Activated CD4-positive, alpha-beta T cell treated with anti-CD3 and anti-CD28 coated beads, Interleukin-2, amount 10 ng/mL, durations not matched to agents 7 days and 5 days (primary cell): ENCODE data around the gene BSN. TPM values are rescaled to one million over a fixed set of nuclear protein-coding genes. Genes with fewer than 3 reads are reported as not detected.

Source experiments
- CTCF ChIA-PET: fragments of 350-600 bp; sonication (Branson Sonifier 250); formaldehyde crosslinking; loops from one replicate; lab custom pipeline; 2021; ENCODE audit warnings: antibody characterized with exemption; lab: Charles Lee
- POLR2A ChIA-PET: fragments of 350-600 bp; sonication (Branson Sonifier 250); formaldehyde crosslinking; loops from one replicate; lab custom pipeline; 2021; ENCODE audit warnings: antibody characterized with exemption; lab: Charles Lee
- DNase-seq: peaks from one replicate; pipeline ENCODE4 v3.0.0-alpha.2; 2020
- H3K27ac Mint-ChIP-seq: one replicate; pipeline ENCODE4 v1.8.0; 2021; ENCODE audit warnings: mild to moderate bottlenecking, moderate library complexity, mixed read lengths
- H3K27me3 Mint-ChIP-seq: one replicate; pipeline ENCODE4 v1.8.0; 2021; ENCODE audit warnings: mixed read lengths
- H3K36me3 Mint-ChIP-seq: one replicate; pipeline ENCODE4 v1.8.0; 2021; ENCODE audit warnings: low read depth, mixed read lengths
- H3K4me1 Mint-ChIP-seq: one replicate; pipeline ENCODE4 v1.8.0; 2021; ENCODE audit warnings: mixed read lengths
- H3K4me3 Mint-ChIP-seq: one replicate; pipeline ENCODE4 v1.8.0; 2021; ENCODE audit warnings: mild to moderate bottlenecking, moderate library complexity, mixed read lengths
- H3K9me3 Mint-ChIP-seq: one replicate; pipeline ENCODE4 v1.8.0; 2021; ENCODE audit warnings: mixed read lengths
- total RNA-seq, 2 experiments: library from RNA; stranded (reverse); gene quantifications; one replicate each; pipeline ENCODE4 v1.2.3, GENCODE V29; 2021

BSN gene
- total RNA-seq, 2 experiments from 2014 or later = 0.06 to 0.07 TPM

DNA sequence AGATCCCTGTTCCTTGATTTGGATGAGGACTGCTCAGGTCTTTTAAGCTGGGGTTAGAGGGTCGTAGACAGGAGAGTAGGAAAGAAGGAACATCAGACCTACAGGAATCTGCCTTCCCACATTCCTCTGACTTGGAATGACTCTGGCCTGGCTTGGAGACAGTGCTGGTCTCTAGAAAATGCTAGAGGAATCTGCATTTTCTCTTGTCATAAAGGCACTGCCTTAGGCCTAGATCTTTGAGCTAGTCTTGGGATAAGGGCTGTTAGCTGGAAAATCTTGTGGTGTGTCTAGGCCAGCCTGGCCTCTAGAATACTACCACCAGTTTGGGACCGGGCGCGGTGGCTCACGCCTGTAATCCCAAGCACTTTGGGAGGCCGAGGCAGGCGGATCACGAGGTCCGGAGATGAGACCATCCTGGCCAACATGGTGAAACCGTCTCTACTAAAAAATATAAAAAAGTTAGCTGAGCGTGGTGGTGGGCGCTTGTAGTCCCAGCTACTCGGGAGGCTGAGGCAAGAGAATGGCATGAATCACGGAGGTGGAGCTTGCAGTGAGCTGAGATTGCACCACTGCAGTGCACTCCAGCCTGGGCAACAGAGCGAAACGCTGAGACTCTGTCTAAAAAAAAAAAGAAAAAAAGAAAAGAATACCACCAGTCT, 17.3 kb upstream of the BSN start:
- Mint-ChIP-seq H3K27me3 (no peaks in the 10 kb centered on the region), H3K4me3 (no peak overlapping the region), H3K4me1 (peaks cover 6% of the 10 kb centered on the region), H3K9me3 (no peaks in the 10 kb centered on the region), H3K27ac (no peak overlapping the region), H3K36me3 (peaks cover under 1% of the 10 kb centered on the region)
- POLR2A ChIA-PET = no interaction called here
- DNase-seq = no peak
- CTCF ChIA-PET = interaction anchor here (0.7 to 5.9 kb wide), 4 partner anchors 15 to 135 kb away, joined by 3 to 88 read pairs (median 12); no protein-coding TSS in a partner anchor

DNA sequence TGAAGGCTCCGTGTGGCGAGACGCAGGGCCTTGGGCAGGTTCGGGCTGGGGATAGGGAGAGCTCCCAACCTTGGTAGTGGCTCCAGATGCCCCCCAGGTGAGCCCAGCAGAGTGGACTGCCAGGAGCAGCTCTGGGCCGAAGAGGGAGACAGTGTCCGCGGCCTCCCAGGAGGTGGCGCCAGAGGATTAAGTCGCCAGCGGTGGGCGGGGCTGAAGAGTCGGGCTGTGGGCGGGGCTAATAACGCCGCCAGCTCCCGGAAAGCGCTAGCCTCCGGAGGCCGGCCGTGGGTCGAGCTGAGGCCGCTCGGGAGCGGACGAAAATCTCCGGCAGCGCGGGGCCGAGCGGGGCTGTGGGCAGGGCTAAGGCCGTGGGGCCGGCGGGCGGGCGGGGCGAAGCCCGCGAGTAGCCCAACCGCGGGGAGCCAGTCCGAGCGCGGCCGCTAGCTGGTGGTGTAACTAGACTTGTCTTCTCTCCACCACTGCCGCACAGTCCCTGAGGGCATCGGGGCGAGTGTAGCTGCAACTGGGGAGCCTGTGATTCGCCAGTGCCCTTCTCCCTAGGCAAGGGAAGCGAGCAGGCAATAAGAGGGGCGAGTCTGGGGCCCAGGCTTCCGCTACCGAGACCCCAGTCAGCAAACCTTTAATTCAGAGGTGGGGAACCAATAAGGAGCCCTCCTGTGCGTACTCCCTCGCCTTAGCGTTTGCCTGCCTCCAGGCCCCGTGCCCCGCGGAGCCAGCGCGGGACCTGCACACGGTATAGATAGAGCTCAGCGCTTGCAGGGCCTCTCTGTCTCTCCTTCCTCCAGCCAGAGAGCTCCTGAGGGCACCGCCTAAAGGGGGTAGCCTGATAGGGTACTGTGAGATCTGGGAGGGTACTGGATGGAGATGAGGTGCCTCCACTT, 14.4 kb upstream of the BSN start:
- peaks cover 6% of the 10 kb centered on the region for H3K4me1 Mint-ChIP-seq
- ChIA-PET POLR2A (interaction anchor here (0.7 to 1.2 kb wide), 2 partner anchors 131 to 365 kb away, joined by 3 to 13 read pairs; no protein-coding TSS in a partner anchor), CTCF (interaction anchor here (0.5 to 5.9 kb wide), 60 partner anchors 9 to 1359 kb away, joined by 3 to 88 read pairs (median 4); partner anchors contain the start of genes BSN, DAG1, GMPPB and INKA1)
- peaks cover 16% of the 10 kb centered on the region for H3K27me3 Mint-ChIP-seq
- peak overlapping the region; percentile 73 for H3K4me3 Mint-ChIP-seq
- H3K36me3 Mint-ChIP-seq = no peaks in the 10 kb centered on the region
- DNase-seq = peak; percentile 91
- H3K27ac Mint-ChIP-seq = peak overlapping the region; percentile 46
- H3K9me3 Mint-ChIP-seq = peaks cover 5% of the 10 kb centered on the region

DNA sequence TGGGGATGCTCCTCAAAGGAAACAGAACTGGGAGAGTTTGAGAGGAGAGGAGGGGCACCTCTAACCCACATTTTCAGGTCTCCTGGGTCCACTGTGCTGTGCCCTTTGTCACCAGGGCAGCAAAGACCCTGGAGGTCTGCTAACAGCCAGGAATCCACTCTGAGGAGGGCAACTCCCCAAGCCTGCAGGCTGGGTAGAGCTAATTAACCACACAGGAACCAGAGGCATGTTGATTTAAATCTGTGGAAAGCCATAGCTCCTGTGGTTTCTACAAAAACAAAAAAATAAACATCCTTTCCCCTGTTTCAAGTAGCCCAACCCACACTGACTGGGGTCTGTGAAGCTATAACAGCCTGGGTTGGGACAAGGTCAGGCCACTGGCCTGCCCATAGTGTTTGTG, 2.2 kb upstream of the BSN start:
- CTCF ChIA-PET = interaction anchor here (0.5 to 3.5 kb wide), 4 partner anchors 11 to 119 kb away, joined by 3 to 27 read pairs (median 6); no protein-coding TSS in a partner anchor
- DNase-seq = no peak
- H3K27me3 Mint-ChIP-seq = peaks cover 30% of the 10 kb centered on the region
- no peaks in the 10 kb centered on the region for H3K36me3 Mint-ChIP-seq
- no peaks in the 10 kb centered on the region for H3K9me3 Mint-ChIP-seq
- POLR2A ChIA-PET = no interaction called here
- no peak overlapping the region for H3K4me3 Mint-ChIP-seq
- H3K27ac Mint-ChIP-seq = no peak overlapping the region
- peaks cover 28% of the 10 kb centered on the region for H3K4me1 Mint-ChIP-seq

DNA sequence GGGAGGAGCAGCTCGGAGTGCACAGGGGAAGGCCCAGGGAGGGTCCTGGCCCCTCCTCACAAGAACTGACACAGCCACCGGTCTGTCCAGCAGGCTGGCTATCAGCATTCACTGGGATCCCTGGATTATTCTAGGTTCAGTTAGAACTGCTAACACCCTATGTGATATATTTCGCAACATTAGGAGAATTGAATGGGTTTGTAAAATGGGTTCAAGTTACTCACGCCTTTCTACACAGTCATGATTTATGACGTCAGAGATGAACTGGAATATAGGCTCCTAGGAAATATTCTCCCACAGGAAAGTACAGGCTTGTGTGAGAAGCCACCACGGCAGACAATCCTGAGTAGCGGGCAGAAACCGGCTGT, 969 bp upstream of the BSN start:
- no peak for DNase-seq
- Mint-ChIP-seq H3K4me1 (peaks cover 28% of the 10 kb centered on the region), H3K4me3 (peak overlapping the region; percentile 80), H3K27ac (no peak overlapping the region), H3K9me3 (no peaks in the 10 kb centered on the region), H3K36me3 (no peaks in the 10 kb centered on the region), H3K27me3 (peaks cover 37% of the 10 kb centered on the region)
- ChIA-PET POLR2A (no interaction called here), CTCF (interaction anchor here (0.6 kb wide), 1 partner anchor 58 kb away, joined by 3 read pairs; no protein-coding TSS in a partner anchor)

DNA sequence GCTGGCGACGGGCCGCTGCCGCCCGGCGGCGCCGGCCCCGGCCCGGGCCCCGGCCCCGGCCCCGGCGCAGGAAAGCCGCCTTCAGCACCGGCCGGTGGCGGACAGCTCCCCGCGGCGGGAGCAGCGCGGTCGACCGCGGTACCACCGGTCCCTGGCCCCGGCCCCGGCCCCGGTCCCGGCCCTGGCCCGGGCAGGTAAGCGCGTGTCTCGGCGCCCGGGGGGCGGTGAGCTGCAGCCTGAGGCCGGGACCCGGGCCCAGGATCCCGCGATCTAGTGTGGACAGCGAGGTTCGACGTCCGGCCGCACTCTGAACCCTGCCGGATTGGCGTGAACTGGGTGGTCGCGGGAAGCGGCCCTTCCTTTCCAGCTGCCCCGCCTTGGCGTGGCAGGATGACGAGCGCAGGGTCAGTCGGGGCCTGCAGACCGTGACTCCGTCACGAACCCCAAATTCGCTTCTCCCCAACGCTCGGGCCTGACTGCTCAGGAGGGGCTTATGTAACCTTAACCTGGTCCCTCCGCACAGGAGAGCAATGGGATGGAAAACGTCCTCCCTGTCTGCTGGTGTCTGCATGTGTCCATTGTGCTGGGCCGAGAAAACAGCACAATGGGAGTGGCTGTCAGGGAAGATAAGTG, 472 bp downstream of the BSN start:
- H3K27me3 Mint-ChIP-seq = peaks cover 43% of the 10 kb centered on the region
- H3K36me3 Mint-ChIP-seq = no peaks in the 10 kb centered on the region
- H3K27ac Mint-ChIP-seq = no peak overlapping the region
- CTCF ChIA-PET = interaction anchor here (0.5 to 1.6 kb wide), 3 partner anchors 15 to 1360 kb away, joined by 3 to 6 read pairs (median 3); no protein-coding TSS in a partner anchor
- peak overlapping the region; percentile 54 for H3K4me3 Mint-ChIP-seq
- no peaks in the 10 kb centered on the region for H3K9me3 Mint-ChIP-seq
- peak; percentile 57 for DNase-seq
- H3K4me1 Mint-ChIP-seq = peaks cover 28% of the 10 kb centered on the region
- POLR2A ChIA-PET = no interaction called here

DNA sequence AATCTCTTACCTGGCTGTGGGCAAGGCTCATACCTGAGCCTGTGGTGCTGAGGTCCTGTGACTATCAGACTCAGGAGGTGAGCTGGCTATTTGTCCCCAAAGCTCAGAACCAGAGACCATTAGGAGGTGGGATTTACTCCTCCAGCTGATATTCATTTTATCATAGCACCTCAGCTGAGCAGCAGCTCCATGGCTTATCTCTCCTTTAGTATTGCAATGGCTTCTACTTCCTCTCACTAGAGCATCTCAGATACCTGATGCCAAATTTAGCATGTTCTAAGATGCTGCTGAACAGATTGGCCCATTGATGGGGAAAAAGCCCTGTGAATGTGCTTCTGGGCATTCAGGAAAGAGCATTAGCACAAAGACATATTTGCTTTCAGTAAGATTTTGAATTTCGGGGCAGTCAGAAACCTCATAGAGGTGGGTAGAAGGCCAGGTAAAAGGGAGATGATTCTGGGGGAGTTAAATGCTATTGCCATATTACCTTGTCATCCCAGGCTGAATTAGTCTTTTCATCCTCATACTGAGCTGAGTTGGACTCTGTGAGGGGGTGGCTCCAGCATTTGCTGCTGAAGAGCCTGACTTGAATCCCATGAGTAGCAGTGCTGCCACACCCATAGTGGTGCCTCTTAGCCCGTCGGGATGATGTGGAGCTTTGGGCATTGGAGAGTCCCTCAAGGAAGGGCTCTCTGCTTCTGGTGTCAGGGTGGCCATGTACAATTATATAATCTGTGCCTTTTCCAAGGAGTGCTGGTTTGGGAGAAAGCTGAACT, 2.4 kb downstream of the BSN start:
- DNase-seq = no peak
- Mint-ChIP-seq H3K4me1 (peaks cover 22% of the 10 kb centered on the region), H3K9me3 (no peaks in the 10 kb centered on the region), H3K36me3 (no peaks in the 10 kb centered on the region), H3K27me3 (peaks cover 47% of the 10 kb centered on the region), H3K4me3 (no peak overlapping the region), H3K27ac (no peak overlapping the region)
- ChIA-PET CTCF (interaction anchor here (0.7 to 3.0 kb wide), 4 partner anchors 15 to 386 kb away, joined by 3 to 20 read pairs (median 3); partner anchors contain the start of gene KLHDC8B), POLR2A (no interaction called here)

DNA sequence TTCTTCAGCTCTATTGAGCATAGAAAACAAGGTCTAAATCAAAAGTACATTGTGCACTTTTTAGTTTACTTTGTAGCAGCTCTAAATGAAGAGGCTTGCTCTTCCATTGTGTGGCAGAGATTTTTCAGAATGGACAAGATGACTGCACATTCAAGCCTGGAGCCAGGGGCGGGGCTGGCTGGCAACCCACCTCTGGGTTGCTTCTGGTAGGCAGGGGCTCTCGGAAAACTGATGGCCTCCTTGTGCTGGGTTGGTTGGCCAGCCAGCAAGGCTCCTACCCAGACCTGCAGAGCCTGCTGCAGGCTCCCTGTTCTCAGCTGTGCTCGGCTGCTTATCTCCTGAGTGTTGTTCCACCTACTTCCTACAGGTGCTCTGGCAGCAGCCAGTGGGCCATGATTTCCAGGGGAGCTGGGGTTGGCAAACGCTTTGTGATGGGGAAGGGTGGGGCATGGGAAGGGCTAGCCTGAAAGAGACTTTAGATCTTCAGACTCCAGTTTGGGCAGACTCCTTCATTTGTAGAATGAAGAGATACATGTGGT, 8.8 kb downstream of the BSN start:
- no peak for DNase-seq
- no peaks in the 10 kb centered on the region for H3K36me3 Mint-ChIP-seq
- no peaks in the 10 kb centered on the region for H3K4me1 Mint-ChIP-seq
- H3K4me3 Mint-ChIP-seq = no peak overlapping the region
- CTCF ChIA-PET = interaction anchor here (0.5 to 4.1 kb wide), 6 partner anchors 11 to 287 kb away, joined by 3 to 16 read pairs (median 4); no protein-coding TSS in a partner anchor
- H3K27me3 Mint-ChIP-seq = peaks cover 39% of the 10 kb centered on the region
- no peaks in the 10 kb centered on the region for H3K9me3 Mint-ChIP-seq
- H3K27ac Mint-ChIP-seq = no peak overlapping the region
- POLR2A ChIA-PET = no interaction called here

DNA sequence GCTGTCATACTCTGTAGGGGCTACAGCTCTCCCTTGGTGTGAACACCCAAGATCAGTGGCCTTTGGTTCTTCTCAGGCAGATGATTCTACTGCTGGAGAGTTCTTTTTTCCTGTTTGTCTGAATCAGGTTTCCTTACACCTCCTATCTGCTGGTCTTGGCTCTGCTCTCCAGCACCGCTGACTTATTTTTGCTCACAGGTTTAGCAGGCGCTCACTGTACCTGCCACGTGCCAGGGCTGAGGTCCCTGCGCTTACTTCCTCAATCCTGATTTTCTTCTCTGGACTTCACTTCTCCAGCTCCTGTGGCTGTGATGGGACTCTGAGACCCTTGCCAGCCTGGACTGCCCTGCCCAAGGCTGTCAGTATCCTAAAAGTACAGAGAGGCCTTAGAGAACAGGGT, 9.5 kb downstream of the BSN start:
- H3K9me3 Mint-ChIP-seq = no peaks in the 10 kb centered on the region
- no peak overlapping the region for H3K4me3 Mint-ChIP-seq
- ChIA-PET POLR2A (no interaction called here), CTCF (interaction anchor here (0.5 to 1.6 kb wide), 6 partner anchors 12 to 287 kb away, joined by 3 to 5 read pairs (median 4); no protein-coding TSS in a partner anchor)
- peaks cover 37% of the 10 kb centered on the region for H3K27me3 Mint-ChIP-seq
- no peaks in the 10 kb centered on the region for H3K36me3 Mint-ChIP-seq
- no peak for DNase-seq
- no peaks in the 10 kb centered on the region for H3K4me1 Mint-ChIP-seq
- H3K27ac Mint-ChIP-seq = no peak overlapping the region

DNA sequence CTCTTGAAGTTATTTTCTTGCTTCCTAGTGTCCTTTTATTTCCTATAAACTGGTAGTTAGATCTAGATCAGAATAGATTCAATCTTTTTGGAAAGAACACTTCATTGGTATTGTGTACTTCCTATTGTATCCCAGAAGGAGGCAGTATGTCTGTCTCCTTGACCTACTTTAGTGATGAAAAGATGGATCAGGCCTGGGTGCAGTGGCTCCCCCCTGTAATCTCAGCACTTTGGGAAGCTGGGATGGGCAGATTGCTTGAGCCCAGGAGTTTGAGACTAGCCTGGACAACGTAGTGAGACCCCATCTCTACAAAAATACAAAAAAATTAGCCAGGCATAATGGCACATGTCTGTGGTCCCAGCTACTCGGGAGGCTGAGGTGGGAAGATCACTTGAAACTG, 12.0 kb downstream of the BSN start:
- no peak overlapping the region for H3K4me3 Mint-ChIP-seq
- CTCF ChIA-PET = interaction anchor here (0.6 to 1.5 kb wide), 5 partner anchors 15 to 233 kb away, joined by 3 to 4 read pairs (median 3); no protein-coding TSS in a partner anchor
- H3K4me1 Mint-ChIP-seq = no peaks in the 10 kb centered on the region
- no peak for DNase-seq
- H3K9me3 Mint-ChIP-seq = no peaks in the 10 kb centered on the region
- H3K27me3 Mint-ChIP-seq = peaks cover 28% of the 10 kb centered on the region
- H3K27ac Mint-ChIP-seq = no peak overlapping the region
- POLR2A ChIA-PET = no interaction called here
- H3K36me3 Mint-ChIP-seq = no peaks in the 10 kb centered on the region

DNA sequence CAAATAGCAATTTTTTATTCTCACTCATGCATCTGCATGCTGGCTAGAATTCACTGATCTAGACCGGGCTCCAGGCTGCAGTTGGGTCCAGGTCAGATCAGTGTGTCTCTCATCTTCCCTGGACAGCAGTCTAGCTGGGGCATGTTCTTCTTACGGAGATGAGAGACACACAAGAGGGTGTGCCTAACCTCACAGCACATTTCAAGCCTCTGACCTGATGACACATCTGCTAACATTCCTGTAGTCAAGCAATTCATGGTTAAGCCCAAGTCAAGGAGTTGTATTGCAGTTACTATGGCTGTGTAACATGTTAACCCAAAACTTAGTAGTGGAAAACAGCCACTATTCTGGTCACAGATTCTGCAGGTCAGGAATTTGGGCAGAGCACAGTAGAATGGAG, 13.1 kb downstream of the BSN start:
- POLR2A ChIA-PET = no interaction called here
- no peak for DNase-seq
- H3K4me3 Mint-ChIP-seq = no peak overlapping the region
- CTCF ChIA-PET = interaction anchor here (1.4 to 1.6 kb wide), 4 partner anchors 16 to 106 kb away, joined by 3 to 4 read pairs (median 3); no protein-coding TSS in a partner anchor
- no peaks in the 10 kb centered on the region for H3K4me1 Mint-ChIP-seq
- no peaks in the 10 kb centered on the region for H3K9me3 Mint-ChIP-seq
- peaks cover 21% of the 10 kb centered on the region for H3K27me3 Mint-ChIP-seq
- H3K27ac Mint-ChIP-seq = no peak overlapping the region
- no peaks in the 10 kb centered on the region for H3K36me3 Mint-ChIP-seq

DNA sequence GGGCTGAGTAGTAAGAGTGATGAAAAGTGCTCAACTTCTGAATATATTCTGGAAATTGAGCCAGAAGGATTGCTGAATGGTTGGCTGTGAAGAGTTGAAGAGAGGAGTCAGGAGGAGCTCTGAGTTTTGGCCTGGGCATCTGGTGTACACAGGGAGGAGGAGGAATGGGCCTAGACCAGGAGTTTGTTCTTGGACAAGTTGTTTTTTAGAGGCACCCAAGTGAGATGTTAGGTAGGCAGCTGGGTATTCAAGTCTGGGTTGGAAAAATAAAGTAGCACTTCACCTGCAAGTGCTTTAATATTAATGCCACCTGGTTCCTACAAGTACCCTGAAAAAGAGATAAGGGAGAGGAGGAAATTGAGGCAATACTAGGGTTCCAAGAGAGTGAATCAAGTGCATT, 14.7 kb downstream of the BSN start:
- H3K4me1 Mint-ChIP-seq = no peaks in the 10 kb centered on the region
- H3K27me3 Mint-ChIP-seq = peaks cover 16% of the 10 kb centered on the region
- no peak for DNase-seq
- H3K4me3 Mint-ChIP-seq = no peak overlapping the region
- H3K27ac Mint-ChIP-seq = no peak overlapping the region
- ChIA-PET CTCF (interaction anchor here (1.6 kb wide), 1 partner anchor 104 kb away, joined by 4 read pairs; no protein-coding TSS in a partner anchor), POLR2A (no interaction called here)
- H3K36me3 Mint-ChIP-seq = no peaks in the 10 kb centered on the region
- H3K9me3 Mint-ChIP-seq = no peaks in the 10 kb centered on the region
